ENCODE results near the gene BRD3.

Gene BRD3

GRCh38 chr9:134010310-134011173 lies 57.3 kb downstream of the BRD3 start:
- no peak for DNase-seq

GRCh38 chr9:134007571-134007970 lies 60.3 kb downstream of the BRD3 start:
- no peak for DNase-seq

- no peak for DNase-seq
Measured at GRCh38 chr9:134007150-134007549, 60.7 kb downstream of the BRD3 start.

GRCh38 chr9:134005381-134005780 lies 62.4 kb downstream of the BRD3 start:
- no peak for DNase-seq

- DNase-seq = no peak
Measured at GRCh38 chr9:134004881-134005280, 62.9 kb downstream of the BRD3 start.

GRCh38 chr9:134004131-134004873 lies 63.5 kb downstream of the BRD3 start:
- no peak for DNase-seq

GRCh38 chr9:134003237-134003636 lies 64.6 kb downstream of the BRD3 start:
- DNase-seq = no peak

GRCh38 chr9:134002796-134003195 lies 65.0 kb downstream of the BRD3 start:
- no peak for DNase-seq

GRCh38 chr9:133999851-134000265 lies 68.0 kb downstream of the BRD3 start:
- no peak for DNase-seq

- DNase-seq = no peak
Measured at GRCh38 chr9:133998915-133999595, 68.8 kb downstream of the BRD3 start.

- no peak for DNase-seq
Measured at GRCh38 chr9:133997584-133997983, 70.2 kb downstream of the BRD3 start.

- no peak for DNase-seq
Measured at GRCh38 chr9:133996531-133997520, 71.0 kb downstream of the BRD3 start.

- no peak for DNase-seq
Measured at GRCh38 chr9:133995012-133995896, 72.6 kb downstream of the BRD3 start.

GRCh38 chr9:133994353-133995011 lies 73.3 kb downstream of the BRD3 start:
- no peak for DNase-seq

- DNase-seq = no peak
Measured at GRCh38 chr9:133993635-133994253, 74.1 kb downstream of the BRD3 start.

- peak; percentile 39 for DNase-seq
Measured at GRCh38 chr9:133992780-133993634, 74.8 kb downstream of the BRD3 start.

- no peak for DNase-seq
Measured at GRCh38 chr9:133991964-133992779, 75.7 kb downstream of the BRD3 start, which contains the start of gene VAV2. TSS of gene VAV2 (minus strand) at chr9:133992324. CDS start at chr9:133992278, 46 bp downstream.

All from NCI-H446 treated with DMSO at 0.1 percent for 48 hours (cell line).